AG09319 (cell line): ENCODE results near the gene ZMYM4.
A peak's percentile ranks its signal among the peaks of the same experiment; 100 is the strongest.

Experiments
- DNase-seq: peaks from one replicate; pipeline ENCODE4 v3.0.0-alpha.2; 2010; ENCODE audit warnings: low read depth; ENCODE audit errors: extremely low read depth
- CTCF ChIP-seq: IDR thresholded peaks from 2 replicates; pipeline ENCODE4 v1.5.1; 2011; ENCODE audit warnings: low read depth, mild to moderate bottlenecking, inconsistent platforms, low read length, moderate library complexity

The ZMYM4 gene

DNA sequence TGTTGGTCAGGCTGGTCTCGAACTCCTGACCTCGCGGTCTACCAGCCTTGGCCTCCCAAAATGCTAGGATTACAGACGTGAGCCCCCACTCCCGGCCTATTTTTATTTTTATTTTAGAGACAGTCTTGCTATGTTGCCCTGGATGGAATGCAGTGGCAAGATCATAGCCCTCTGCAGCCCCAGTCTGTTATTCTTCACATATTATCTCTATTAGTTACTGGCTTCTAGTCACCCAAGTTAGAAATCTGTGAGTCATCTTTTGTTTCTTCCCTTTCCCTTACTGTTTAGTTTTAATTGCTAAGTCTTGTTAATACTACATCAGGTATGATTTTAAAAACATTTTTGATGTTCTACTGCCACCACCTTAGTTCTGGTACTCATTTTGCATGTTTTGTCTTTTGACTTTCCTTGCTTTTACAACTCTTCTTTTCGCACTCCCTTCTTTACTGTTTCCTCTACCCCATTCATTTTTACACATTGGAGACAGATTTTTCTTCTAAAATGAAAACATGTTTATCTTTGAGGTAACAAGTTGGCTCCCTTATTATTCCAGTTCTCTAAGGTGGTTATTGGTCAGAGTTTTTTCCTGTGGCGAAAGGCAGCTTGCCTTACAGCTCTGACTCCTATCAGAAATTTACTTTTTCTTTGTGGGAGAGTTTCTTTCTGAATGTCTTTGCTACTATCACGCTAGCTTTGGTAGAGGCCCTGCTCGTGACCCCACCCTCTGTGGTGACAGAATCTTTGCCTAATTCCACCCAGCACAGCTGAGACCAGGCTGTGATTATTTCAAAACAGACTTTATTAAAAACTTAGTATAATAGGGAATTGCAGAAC is 19.5 kb downstream of the ZMYM4 start:
- DNase-seq: no peak
- no peak for TF ChIP-seq CTCF

DNA sequence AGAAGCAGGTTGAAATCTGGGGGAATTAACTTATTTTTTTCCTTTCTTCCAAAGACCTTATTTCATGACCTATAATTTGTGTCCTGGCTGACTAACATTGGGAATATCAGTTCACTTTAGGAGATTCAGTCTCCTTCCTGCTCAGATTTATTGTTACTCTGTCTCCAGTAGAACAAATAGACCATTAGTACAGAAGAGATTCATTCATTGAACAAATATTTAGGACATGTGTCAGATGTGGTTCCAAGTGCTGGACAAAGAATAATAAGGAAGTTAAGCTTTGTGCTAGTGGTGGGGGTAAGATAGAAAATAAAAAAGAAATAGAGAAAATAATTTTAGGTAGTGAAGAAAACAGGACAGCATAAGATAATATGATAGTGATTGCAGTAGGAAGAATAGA is 20.3 kb downstream of the ZMYM4 start:
- no peak for TF ChIP-seq CTCF
- no peak for DNase-seq

GRCh38 chr1:35290452-35290851 is 21.9 kb downstream of the ZMYM4 start:
- no peak for DNase-seq
- no peak for TF ChIP-seq CTCF

GRCh38 chr1:35294809-35295208 is 26.3 kb downstream of the ZMYM4 start:
- TF ChIP-seq CTCF: no peak
- DNase-seq: no peak

GRCh38 chr1:35297886-35298285 is 29.4 kb downstream of the ZMYM4 start:
- no peak for DNase-seq
- no peak for TF ChIP-seq CTCF

GRCh38 chr1:35298464-35298863 is 30.0 kb downstream of the ZMYM4 start:
- DNase-seq: no peak

More at GRCh38 chr1:35298464-35298863, 30.0 kb downstream of the ZMYM4 start:
- peak; percentile 52 for TF ChIP-seq CTCF
